GM18502 (cell line): ENCODE results near the gene NDUFV2.
A peak's percentile ranks its signal among the peaks of the same experiment; 100 is the strongest.
"Not testable (repeated sequence)": the region's sequence is repeated elsewhere in the genome, so short reads cannot be mapped to it uniquely, and the experiment has no call there.

Experiments used
- ATAC-seq: cut with Tn5 transposase; IDR thresholded peaks from one replicate; pipeline ENCODE4 v1.9.1; 2021; ENCODE audit warnings: mild to moderate bottlenecking; ENCODE audit not compliant: unreplicated experiment, poor library complexity

Gene NDUFV2

DNA sequence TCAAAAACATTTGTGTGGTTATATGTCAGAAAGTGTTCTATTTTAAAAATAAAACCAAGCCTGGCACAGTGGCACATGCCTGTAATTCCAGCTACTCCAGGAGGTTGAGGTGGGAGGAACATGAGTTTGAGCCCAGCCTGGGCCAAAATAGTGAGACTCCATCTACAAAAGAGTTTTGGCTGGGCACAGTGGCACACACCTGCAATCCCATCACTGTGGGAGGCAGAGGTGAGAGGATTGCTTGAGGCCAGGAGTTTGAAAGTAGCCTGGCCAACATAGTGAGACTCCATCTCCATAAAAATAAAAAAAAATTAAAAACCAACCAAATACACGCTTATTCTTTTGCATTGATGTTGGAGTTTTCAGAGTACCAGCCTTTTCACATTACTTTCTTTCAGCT lies 43.7 kb downstream of the NDUFV2 start:
- ATAC-seq = no peak

- ATAC-seq = peak; percentile 58
These were observed 45.1 kb downstream of the NDUFV2 start for GRCh38 chr18:9147440-9148202.

DNA sequence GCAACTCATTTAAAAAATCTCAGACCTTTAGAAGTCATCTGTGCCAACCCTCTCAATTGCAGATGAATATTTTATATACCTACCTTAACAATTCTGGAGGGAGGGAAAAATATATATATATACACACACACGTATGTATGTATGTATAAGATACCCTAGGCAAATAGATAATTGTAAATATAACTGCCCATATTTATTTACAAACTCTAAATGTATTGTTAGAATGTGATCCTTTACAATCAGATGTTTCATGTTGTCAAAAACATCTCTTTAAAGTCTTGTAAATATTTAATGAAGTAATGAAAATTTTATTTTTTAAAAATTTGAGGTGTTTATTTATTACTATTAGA lies 45.7 kb downstream of the NDUFV2 start:
- ATAC-seq = no peak

GRCh38 chr18:9150121-9150520 lies 47.6 kb downstream of the NDUFV2 start:
- ATAC-seq = no peak

- no peak for ATAC-seq
These were observed 50.8 kb downstream of the NDUFV2 start for GRCh38 chr18:9153256-9153655.

DNA sequence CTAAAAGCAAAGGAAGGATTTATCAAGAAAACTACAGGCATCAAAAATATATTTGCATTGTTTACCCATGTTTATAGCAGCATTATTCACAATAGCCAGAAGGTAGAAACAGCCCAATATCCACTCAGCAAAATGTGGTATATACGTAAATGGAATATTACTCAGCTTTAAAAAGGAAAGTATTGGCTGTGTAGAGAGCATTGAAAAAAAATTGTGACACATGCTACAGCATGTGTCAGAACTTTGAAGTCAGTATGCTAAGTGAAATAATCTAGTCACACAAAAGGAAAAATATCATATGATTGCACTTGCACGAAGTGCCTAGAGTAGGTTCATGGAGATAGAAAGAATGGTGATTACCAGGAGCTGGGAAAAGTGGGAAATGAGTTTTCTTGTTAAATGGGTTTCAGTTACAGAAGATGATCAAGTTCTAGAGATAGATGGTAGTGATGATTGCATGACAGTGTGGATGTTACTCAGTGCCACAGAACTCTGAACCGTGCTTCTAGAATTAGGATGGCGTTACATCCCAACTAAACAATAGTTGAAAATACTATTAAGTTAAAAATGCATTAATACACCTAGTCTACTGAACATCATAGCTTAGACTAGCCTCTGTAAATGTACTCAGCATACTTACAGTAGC lies 54.2 kb downstream of the NDUFV2 start:
- ATAC-seq = no peak

GRCh38 chr18:9157806-9158205 lies 55.3 kb downstream of the NDUFV2 start:
- no peak for ATAC-seq

- ATAC-seq = no peak
These were observed 57.5 kb downstream of the NDUFV2 start for GRCh38 chr18:9160014-9160413.

- ATAC-seq = not testable (repeated sequence)
These were observed 60.2 kb downstream of the NDUFV2 start for GRCh38 chr18:9162663-9163062.

GRCh38 chr18:9164149-9164548 lies 61.6 kb downstream of the NDUFV2 start:
- ATAC-seq = not testable (repeated sequence)

GRCh38 chr18:9165883-9166282 lies 63.4 kb downstream of the NDUFV2 start:
- ATAC-seq = not testable (repeated sequence)

- ATAC-seq = not testable (repeated sequence)
These were observed 67.0 kb downstream of the NDUFV2 start for GRCh38 chr18:9169515-9169914.

GRCh38 chr18:9171919-9172318 lies 69.4 kb downstream of the NDUFV2 start:
- ATAC-seq = not testable (repeated sequence)

DNA sequence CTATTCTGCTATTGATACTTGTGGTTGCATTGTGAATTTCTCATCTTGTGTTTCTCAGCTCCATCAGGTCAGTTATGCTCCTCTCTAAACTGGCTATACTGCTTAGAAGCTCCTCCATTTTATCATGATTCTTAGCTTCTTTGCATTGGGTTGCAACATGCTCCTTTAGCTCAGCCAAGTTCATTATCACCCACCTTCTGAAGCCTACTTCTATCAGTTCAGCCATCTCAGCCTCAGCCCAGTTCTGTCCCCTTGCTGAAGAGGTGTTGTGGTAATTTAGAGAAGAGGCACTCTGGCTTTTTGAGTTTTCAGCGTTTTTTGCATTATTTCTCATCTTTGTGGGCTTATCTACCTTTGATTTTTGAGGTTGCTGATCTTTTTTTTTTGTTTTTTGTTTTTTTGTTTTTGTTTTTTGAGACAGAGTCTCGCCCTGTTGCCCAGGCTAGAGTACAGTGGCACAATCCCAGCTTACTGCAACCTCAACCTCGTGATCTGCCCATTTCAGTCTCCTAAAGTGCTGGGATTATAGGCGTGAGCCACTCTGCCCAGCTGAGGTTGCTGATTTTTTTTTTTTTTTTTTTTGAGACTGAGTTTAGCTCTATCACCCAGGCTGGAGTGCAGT lies 70.1 kb downstream of the NDUFV2 start:
- ATAC-seq = no peak

DNA sequence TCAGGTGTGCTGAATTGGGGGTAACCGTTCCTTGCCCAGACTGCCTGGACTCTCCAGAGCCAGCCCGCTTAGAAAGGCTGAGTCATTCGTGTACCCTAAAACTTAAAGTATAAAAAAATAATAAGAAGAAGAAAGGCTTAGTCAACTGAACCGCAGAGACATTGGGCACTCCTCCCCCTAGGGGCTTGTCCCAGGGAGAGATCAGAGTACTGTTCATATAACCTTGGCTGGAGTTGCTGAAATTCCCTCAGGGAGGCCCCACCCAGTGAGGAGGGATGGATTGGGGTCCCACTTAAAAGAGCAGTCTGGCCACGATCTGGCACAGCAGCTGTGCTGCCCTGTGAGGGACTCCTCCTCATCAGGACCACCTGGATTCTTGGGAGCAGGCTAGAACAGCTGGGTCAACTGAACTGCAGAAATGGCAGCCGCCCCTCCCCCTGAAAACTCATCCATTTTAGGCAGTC lies 71.3 kb downstream of the NDUFV2 start:
- peak; percentile 75 for ATAC-seq

GRCh38 chr18:9174302-9174701 lies 71.8 kb downstream of the NDUFV2 start:
- ATAC-seq = no peak

DNA sequence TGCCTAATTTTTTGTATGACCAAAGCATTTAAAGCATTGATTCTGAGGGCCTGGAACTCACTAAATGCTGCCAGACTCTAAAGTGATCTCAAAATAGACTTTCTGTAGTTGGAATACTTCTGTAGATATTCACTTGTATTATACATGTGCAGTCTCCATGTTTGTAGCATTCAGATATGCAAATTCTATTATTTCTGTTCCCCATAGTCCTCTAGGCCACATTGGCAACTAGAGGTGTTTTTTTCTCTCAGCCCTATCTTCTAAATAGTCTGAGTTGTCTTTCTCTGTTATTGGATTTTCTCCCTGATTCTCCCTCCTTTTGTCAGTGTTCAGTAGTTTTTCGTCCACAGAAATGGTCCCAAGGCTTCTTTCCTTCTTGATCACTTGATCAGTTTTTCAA lies 72.6 kb downstream of the NDUFV2 start:
- no peak for ATAC-seq

- ATAC-seq = no peak
These were observed 74.5 kb downstream of the NDUFV2 start for GRCh38 chr18:9177031-9177430.

DNA sequence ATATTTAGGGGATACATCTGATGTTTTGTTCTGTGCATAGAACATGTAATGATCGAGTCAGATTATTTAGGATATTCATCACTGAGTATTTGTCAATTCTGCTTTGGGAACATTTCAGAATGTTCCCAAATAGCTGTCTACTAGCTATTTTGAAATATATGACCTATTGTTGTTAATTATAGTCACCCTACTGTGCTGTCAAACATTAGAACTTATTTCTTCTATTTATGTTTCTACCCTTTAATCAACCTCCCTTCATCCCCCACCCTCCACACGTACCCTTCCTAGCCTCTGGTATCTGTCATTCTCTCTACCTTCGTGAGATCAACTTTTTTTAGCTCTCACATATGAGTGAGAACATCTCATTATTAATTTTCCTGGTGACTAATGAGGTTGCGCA lies 75.0 kb downstream of the NDUFV2 start:
- no peak for ATAC-seq

DNA sequence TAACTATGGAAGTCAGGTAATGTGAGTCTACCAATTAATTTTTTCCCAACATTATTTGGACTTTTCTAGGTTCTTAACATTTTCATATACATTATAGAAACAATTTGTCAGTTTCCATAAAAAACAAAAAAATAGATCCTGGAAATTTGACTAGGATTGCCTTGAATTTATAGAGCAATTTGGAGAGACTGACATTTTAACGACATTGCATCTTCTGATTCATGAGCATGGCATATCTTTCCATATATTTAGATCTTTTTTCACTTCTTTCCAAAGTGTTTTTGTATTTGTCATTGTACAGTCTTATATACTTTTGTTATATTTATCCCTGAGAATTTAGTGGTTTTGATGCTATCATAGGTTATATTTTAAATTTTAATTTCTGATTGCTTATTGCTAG lies 76.1 kb downstream of the NDUFV2 start:
- ATAC-seq = no peak

DNA sequence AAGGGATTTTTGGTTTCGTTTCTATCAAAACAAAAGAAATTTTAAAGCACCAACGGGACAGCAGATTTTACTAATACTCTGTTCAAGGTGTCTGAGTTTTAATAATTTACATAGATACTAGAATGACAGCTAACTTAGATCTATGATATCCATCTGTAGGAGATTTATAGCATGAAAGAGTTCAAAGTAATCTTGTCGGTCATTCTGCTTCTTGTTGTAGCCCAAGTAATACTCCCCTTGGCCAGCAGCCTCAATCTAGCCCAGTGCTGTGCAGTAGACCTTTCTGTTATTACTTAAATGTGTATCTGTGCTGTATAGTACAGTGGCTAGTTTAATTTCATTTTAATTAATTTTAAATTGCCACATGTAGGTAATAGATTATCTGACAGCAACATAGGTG lies 78.8 kb downstream of the NDUFV2 start:
- ATAC-seq = no peak
